Ishikawa (cell line): ENCODE data around the gene PRPF6.

Experiments
- CEBPB ChIP-seq: IDR thresholded peaks from 2 replicates; pipeline ENCODE4 v1.6.1; 2012
- CREB1 ChIP-seq: IDR thresholded peaks from 2 replicates; pipeline ENCODE4 v1.6.1; 2012; ENCODE audit warnings: low read depth
- EGR1 ChIP-seq: IDR thresholded peaks from 2 replicates; pipeline ENCODE4 v1.6.1; 2012
- EP300 ChIP-seq: IDR thresholded peaks from 2 replicates; pipeline ENCODE4 v1.6.1; 2012; ENCODE audit warnings: borderline replicate concordance
- FOXM1 ChIP-seq: IDR thresholded peaks from 2 replicates; pipeline ENCODE4 v1.6.1; 2012; ENCODE audit warnings: low read depth, borderline replicate concordance
- MAX ChIP-seq: IDR thresholded peaks from 2 replicates; pipeline ENCODE4 v1.6.1; 2012
- NFIC ChIP-seq: IDR thresholded peaks from 2 replicates; pipeline ENCODE4 v1.6.1; 2012
- RAD21 ChIP-seq: IDR thresholded peaks from 2 replicates; pipeline ENCODE4 v1.6.1; 2012; ENCODE audit warnings: low read depth
- REST ChIP-seq: IDR thresholded peaks from 2 replicates; pipeline ENCODE4 v1.6.1; 2012; ENCODE audit warnings: low read depth, mild to moderate bottlenecking
- TAF1 ChIP-seq: IDR thresholded peaks from 2 replicates; pipeline ENCODE4 v1.6.1; 2012; ENCODE audit warnings: low read depth, mild to moderate bottlenecking
- TCF12 ChIP-seq: IDR thresholded peaks from 2 replicates; pipeline ENCODE4 v1.6.1; 2012; ENCODE audit warnings: low read depth
- TEAD4 ChIP-seq: IDR thresholded peaks from 2 replicates; pipeline ENCODE4 v1.6.1; 2012
- USF1 ChIP-seq: IDR thresholded peaks from 2 replicates; pipeline ENCODE4 v1.6.1; 2012
- YY1 ChIP-seq: IDR thresholded peaks from 2 replicates; pipeline ENCODE4 v1.6.1; 2012; ENCODE audit warnings: low read depth
- ZBTB7A ChIP-seq: IDR thresholded peaks from 2 replicates; pipeline ENCODE4 v1.6.1; 2012; ENCODE audit warnings: low read depth

Gene PRPF6

GRCh38 chr20:63952769-63953168 is 28.2 kb upstream of the PRPF6 start:
- TF ChIP-seq CREB1, result no peak
- no peak for TF ChIP-seq USF1
- no peak for TF ChIP-seq YY1
- TF ChIP-seq EP300, result no peak
- no peak for TF ChIP-seq NFIC

GRCh38 chr20:63953764-63954429 is 27.0 kb upstream of the PRPF6 start:
- TF ChIP-seq MAX (no peak), TCF12 (no peak), EGR1 (no peak), ZBTB7A (no peak), TAF1 (no peak), CREB1 (no peak), REST (no peak)

- TF ChIP-seq NFIC (no peak), ZBTB7A (no peak), USF1 (no peak), RAD21 (no peak), TCF12 (peak; percentile 38; the same call in 1 of the 2 replicates), TAF1 (no peak), FOXM1 (no peak), YY1 (no peak), CEBPB (no peak)
Observed at GRCh38 chr20:63955281-63955826, 25.6 kb upstream of the PRPF6 start.

GRCh38 chr20:63955827-63956663 is 24.9 kb upstream of the PRPF6 start, which contains the start of gene UCKL1:
Gene UCKL1 (minus strand): TSS chr20:63956416. CDS start chr20:63956372, 44 bp downstream.
- TF ChIP-seq NFIC, result no peak
- TF ChIP-seq CEBPB, result no peak
- no peak for TF ChIP-seq EGR1
- no peak for TF ChIP-seq EP300
- 0 out of 2 replicates have a peak, but pooled peaks have one; percentile 1 for TF ChIP-seq RAD21
- TF ChIP-seq TEAD4, result no peak
- peak; percentile 80; the same call in 1 of the 2 replicates for TF ChIP-seq ZBTB7A
- peak; percentile 89 for TF ChIP-seq MAX
- TF ChIP-seq USF1, result peak; percentile 92
- no peak; the same call in 1 of the 2 replicates for TF ChIP-seq CREB1
- TF ChIP-seq FOXM1, result no peak
- TF ChIP-seq YY1, result peak; percentile 85
- no peak for TF ChIP-seq REST
- peak; percentile 69; the same call in 1 of the 2 replicates for TF ChIP-seq TCF12
- TF ChIP-seq TAF1, result peak; percentile 69

- TF ChIP-seq EGR1 (no peak), CEBPB (no peak), USF1 (no peak), TAF1 (no peak), MAX (no peak), REST (no peak), YY1 (no peak), TCF12 (no peak), NFIC (no peak), ZBTB7A (no peak), FOXM1 (no peak), RAD21 (no peak), EP300 (no peak), CREB1 (no peak), TEAD4 (no peak)
Observed at GRCh38 chr20:63956664-63957003, 24.3 kb upstream of the PRPF6 start.
